Neural progenitor cell (in vitro differentiated cells): Measurements from ENCODE around the gene LPIN1. TPM values are rescaled to one million over a fixed set of nuclear protein-coding genes. Genes with fewer than 3 reads are reported as not detected.

Experiments used
- DNase-seq: peaks from one replicate; pipeline ENCODE4 v3.0.0-alpha.2; 2016; ENCODE audit warnings: low spot score
- H2AFZ ChIP-seq: fragments of 200-600 bp; sonication (generic); replicated peaks from 2 replicates; pipeline ENCODE4 v1.6.1; 2016; ENCODE audit warnings: antibody characterized with exemption
- H3F3A ChIP-seq: fragments of 200-600 bp; sonication (generic); 2 replicates; pipeline ENCODE4 v1.6.1; 2016; ENCODE audit warnings: antibody characterized with exemption, low read depth
- H3K27ac ChIP-seq: fragments of 200-600 bp; sonication (generic); 2 replicates; pipeline ENCODE4 v1.5.1; 2016; ENCODE audit warnings: mild to moderate bottlenecking
- H3K27me3 ChIP-seq: fragments of 200-600 bp; sonication (generic); 2 replicates; pipeline ENCODE4 v1.6.1; 2016; ENCODE audit warnings: mild to moderate bottlenecking, moderate library complexity
- H3K36me3 ChIP-seq: fragments of 200-600 bp; sonication (generic); 2 replicates; pipeline ENCODE4 v1.5.1; 2016
- H3K4me1 ChIP-seq: fragments of 200-600 bp; sonication (generic); 2 replicates; pipeline ENCODE4 v1.6.1; 2016; ENCODE audit warnings: mixed run types
- H3K4me2 ChIP-seq: fragments of 200-600 bp; sonication (generic); 2 replicates; pipeline ENCODE4 v1.6.1; 2016
- H3K4me3 ChIP-seq: fragments of 200-600 bp; sonication (generic); 2 replicates; pipeline ENCODE4 v1.5.1; 2016
- H3K79me2 ChIP-seq: fragments of 200-600 bp; sonication (generic); 2 replicates; pipeline ENCODE4 v1.6.1; 2016; ENCODE audit warnings: low read depth
- H3K9ac ChIP-seq: fragments of 200-600 bp; sonication (generic); 2 replicates; pipeline ENCODE4 v1.6.1; 2016
- H3K9me3 ChIP-seq: fragments of 200-600 bp; sonication (generic); 2 replicates; pipeline ENCODE4 v1.5.1; 2016; ENCODE audit warnings: low read depth
- H4K20me1 ChIP-seq: fragments of 200-600 bp; sonication (generic); 2 replicates; pipeline ENCODE4 v1.6.1; 2016; ENCODE audit warnings: low read depth
- H3K27ac Mint-ChIP-seq: 3 replicates; pipeline ENCODE4 v1.8.0; 2021; ENCODE audit warnings: mixed read lengths
- H3K27me3 Mint-ChIP-seq: 2 replicates; pipeline ENCODE4 v1.8.0; 2022; ENCODE audit warnings: low read depth, mild to moderate bottlenecking, inconsistent platforms, moderate library complexity, mixed read lengths; ENCODE audit not compliant: insufficient read depth
- H3K36me3 Mint-ChIP-seq: 3 replicates; pipeline ENCODE4 v1.8.0; 2021; ENCODE audit warnings: mixed read lengths
- H3K4me1 Mint-ChIP-seq: 3 replicates; pipeline ENCODE4 v1.8.0; 2021; ENCODE audit warnings: mixed read lengths
- H3K4me3 Mint-ChIP-seq: 3 replicates; pipeline ENCODE4 v1.8.0; 2021; ENCODE audit warnings: mild to moderate bottlenecking, moderate library complexity, mixed read lengths
- H3K9me3 Mint-ChIP-seq: 3 replicates; pipeline ENCODE4 v1.8.0; 2020; ENCODE audit warnings: mixed read lengths
- EZH2 ChIP-seq: fragments of 200-600 bp; sonication (generic); IDR thresholded peaks from 2 replicates; pipeline ENCODE4 v1.6.1; 2017; ENCODE audit warnings: antibody characterized with exemption, mild to moderate bottlenecking, moderate library complexity
- EZH2phosphoT487 ChIP-seq: fragments of 200-600 bp; sonication (generic); IDR thresholded peaks from 2 replicates; pipeline ENCODE4 v1.6.1; 2017; ENCODE audit warnings: antibody characterized with exemption
- total RNA-seq: library from RNA; depleted of rRNA; stranded (reverse); fragments of >200 nt; gene quantifications from 2 replicates; pipeline ENCODE4 v1.2.3, GENCODE V29; 2015; ENCODE audit warnings: low replicate concordance
- TF ChIP-seq, protein P1 (sequence below): fragments of 200-600 bp; sonication (generic); IDR thresholded peaks from 2 replicates; pipeline ENCODE4 v1.5.1; 2017; ENCODE audit warnings: antibody characterized with exemption, mild to moderate bottlenecking

LPIN1 gene
- total RNA-seq, 1 donor from 2014 or later, result 18.0 TPM

DNA sequence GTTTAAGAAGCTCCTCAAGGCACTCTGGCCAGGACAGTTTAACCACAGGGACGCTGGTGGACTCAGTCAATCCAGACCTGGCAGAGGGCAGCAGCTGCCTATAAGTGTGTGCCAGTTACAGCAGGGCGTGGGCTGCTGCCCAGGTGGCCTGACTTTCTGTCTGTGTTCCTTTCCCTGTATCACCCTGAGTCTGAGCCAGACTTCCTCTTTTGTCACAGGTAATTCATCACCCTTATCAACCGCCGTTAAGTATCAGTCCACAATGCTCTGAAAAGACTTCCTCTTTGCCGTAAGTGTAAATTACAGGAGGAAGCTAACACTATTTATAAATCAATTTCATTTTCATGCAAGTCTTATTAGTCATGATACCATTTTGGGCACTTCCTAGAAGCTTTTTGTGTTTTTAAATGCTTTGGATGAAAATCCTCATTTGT, 7.0 kb downstream of the LPIN1 start:
- Histone ChIP-seq H3K4me1 (peaks cover 25% of the 10 kb centered on the region), H3K4me3 (no peak overlapping the region), H3K9me3 (peaks cover 7% of the 10 kb centered on the region), H4K20me1 (peaks cover 36% of the 10 kb centered on the region), H3K4me2 (peak overlapping the region; percentile 16), H3K27me3 (no peaks in the 10 kb centered on the region), H3K9ac (no peak overlapping the region), H3K79me2 (peaks cover 68% of the 10 kb centered on the region), H2AFZ (no peak overlapping the region), H3K27ac (peak overlapping the region; percentile 13), H3F3A (peaks cover under 1% of the 10 kb centered on the region), H3K36me3 (no peaks in the 10 kb centered on the region)
- Mint-ChIP-seq H3K4me1 (peaks cover 45% of the 10 kb centered on the region), H3K4me3 (no peak overlapping the region), H3K36me3 (peaks cover 30% of the 10 kb centered on the region), H3K9me3 (peaks cover 20% of the 10 kb centered on the region), H3K27me3 (no peaks in the 10 kb centered on the region), H3K27ac (peak overlapping the region; percentile 18)
- no peak for TF ChIP-seq EZH2phosphoT487
- TF ChIP-seq EZH2, result no peak
- TF ChIP-seq, protein P1, sequence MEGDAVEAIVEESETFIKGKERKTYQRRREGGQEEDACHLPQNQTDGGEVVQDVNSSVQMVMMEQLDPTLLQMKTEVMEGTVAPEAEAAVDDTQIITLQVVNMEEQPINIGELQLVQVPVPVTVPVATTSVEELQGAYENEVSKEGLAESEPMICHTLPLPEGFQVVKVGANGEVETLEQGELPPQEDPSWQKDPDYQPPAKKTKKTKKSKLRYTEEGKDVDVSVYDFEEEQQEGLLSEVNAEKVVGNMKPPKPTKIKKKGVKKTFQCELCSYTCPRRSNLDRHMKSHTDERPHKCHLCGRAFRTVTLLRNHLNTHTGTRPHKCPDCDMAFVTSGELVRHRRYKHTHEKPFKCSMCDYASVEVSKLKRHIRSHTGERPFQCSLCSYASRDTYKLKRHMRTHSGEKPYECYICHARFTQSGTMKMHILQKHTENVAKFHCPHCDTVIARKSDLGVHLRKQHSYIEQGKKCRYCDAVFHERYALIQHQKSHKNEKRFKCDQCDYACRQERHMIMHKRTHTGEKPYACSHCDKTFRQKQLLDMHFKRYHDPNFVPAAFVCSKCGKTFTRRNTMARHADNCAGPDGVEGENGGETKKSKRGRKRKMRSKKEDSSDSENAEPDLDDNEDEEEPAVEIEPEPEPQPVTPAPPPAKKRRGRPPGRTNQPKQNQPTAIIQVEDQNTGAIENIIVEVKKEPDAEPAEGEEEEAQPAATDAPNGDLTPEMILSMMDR, result no peak
- DNase-seq, result no peak

DNA sequence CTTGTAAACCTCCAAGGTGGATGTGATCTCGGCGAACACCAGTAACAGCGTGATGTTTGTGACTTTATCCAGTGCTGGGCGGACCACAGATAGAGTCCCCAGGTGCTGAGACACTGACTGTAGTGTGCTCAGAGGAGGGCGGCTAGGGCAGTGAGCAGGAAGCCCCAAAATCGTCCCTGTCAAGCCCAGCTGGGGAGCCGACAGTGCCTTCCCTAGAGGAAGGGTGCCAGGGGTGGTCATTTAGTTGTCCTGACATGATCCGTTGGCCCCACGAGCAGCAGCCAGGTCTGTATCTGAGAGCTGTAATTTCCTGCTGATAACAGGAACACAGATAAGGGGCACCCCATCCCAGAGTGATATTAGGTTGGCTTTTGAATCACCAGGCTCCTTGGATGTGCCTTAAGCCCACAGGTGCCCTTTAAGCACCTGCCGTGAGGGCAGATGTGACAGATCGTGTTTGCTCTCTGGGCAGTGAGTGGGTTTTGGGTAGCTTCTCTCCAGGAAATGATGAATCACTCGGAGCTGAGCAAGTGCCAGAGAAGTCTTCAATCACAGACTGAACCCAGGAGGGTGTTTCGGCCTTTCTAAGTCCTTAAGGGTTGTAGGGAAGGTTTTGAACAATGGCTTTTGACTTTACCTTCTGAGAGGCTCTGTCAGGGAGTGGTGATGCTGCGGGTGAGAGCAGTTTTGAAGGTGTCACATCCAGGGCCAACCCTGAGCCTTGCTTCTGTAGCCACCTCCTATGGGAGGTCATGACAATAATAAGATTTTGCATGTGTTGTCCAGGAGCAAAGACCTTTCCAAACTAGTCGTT, 7.7 kb downstream of the LPIN1 start:
- Histone ChIP-seq H3K27me3 (no peaks in the 10 kb centered on the region), H3K9ac (no peak overlapping the region), H3K27ac (no peak overlapping the region), H3K4me2 (no peak overlapping the region), H2AFZ (no peak overlapping the region), H3K4me1 (peaks cover 25% of the 10 kb centered on the region), H3K79me2 (peaks cover 64% of the 10 kb centered on the region), H3K9me3 (peaks cover 7% of the 10 kb centered on the region), H3K4me3 (no peak overlapping the region), H3F3A (peaks cover 3% of the 10 kb centered on the region), H3K36me3 (no peaks in the 10 kb centered on the region), H4K20me1 (peaks cover 29% of the 10 kb centered on the region)
- H3K27me3 Mint-ChIP-seq, result no peaks in the 10 kb centered on the region
- no peak overlapping the region for H3K4me3 Mint-ChIP-seq
- TF ChIP-seq EZH2, result no peak
- no peak for TF ChIP-seq EZH2phosphoT487
- TF ChIP-seq, protein P1, result no peak
- H3K36me3 Mint-ChIP-seq, result peaks cover 36% of the 10 kb centered on the region
- peak overlapping the region; percentile 25 for H3K27ac Mint-ChIP-seq
- H3K4me1 Mint-ChIP-seq, result peaks cover 43% of the 10 kb centered on the region
- DNase-seq, result no peak
- peaks cover 27% of the 10 kb centered on the region for H3K9me3 Mint-ChIP-seq

DNA sequence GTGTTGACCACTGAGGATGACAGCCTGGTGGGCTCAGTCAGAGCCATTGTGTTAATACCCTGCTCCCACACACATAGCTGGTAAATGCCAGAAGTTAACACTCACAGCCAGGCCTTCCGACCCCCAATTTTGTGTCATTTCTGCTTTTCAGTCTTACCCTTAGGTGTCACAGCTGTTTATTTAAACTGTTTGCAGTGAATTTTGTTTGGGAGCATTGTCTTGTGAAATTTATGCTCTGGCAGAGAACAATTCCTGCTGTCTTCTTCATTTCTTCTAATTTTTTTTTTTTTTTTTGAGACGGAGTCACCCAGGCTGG, 8.2 kb downstream of the LPIN1 start:
- peaks cover 37% of the 10 kb centered on the region for H3K4me1 Mint-ChIP-seq
- TF ChIP-seq EZH2 (no peak), EZH2phosphoT487 (no peak)
- TF ChIP-seq, protein P1, result no peak
- Histone ChIP-seq H3K27ac (no peak overlapping the region), H3K4me1 (peaks cover 25% of the 10 kb centered on the region), H3K4me3 (no peak overlapping the region), H3F3A (peaks cover 3% of the 10 kb centered on the region), H3K27me3 (no peaks in the 10 kb centered on the region), H3K9ac (no peak overlapping the region), H3K4me2 (no peak overlapping the region), H3K79me2 (peaks cover 58% of the 10 kb centered on the region), H3K36me3 (no peaks in the 10 kb centered on the region), H2AFZ (no peak overlapping the region), H3K9me3 (peaks cover 7% of the 10 kb centered on the region), H4K20me1 (peaks cover 24% of the 10 kb centered on the region)
- H3K27me3 Mint-ChIP-seq, result no peaks in the 10 kb centered on the region
- no peak for DNase-seq
- no peak overlapping the region for H3K4me3 Mint-ChIP-seq
- H3K27ac Mint-ChIP-seq, result no peak overlapping the region
- peaks cover 39% of the 10 kb centered on the region for H3K36me3 Mint-ChIP-seq
- peaks cover 30% of the 10 kb centered on the region for H3K9me3 Mint-ChIP-seq
